ENCODE results near the gene PFKL.

Gene PFKL

DNA sequence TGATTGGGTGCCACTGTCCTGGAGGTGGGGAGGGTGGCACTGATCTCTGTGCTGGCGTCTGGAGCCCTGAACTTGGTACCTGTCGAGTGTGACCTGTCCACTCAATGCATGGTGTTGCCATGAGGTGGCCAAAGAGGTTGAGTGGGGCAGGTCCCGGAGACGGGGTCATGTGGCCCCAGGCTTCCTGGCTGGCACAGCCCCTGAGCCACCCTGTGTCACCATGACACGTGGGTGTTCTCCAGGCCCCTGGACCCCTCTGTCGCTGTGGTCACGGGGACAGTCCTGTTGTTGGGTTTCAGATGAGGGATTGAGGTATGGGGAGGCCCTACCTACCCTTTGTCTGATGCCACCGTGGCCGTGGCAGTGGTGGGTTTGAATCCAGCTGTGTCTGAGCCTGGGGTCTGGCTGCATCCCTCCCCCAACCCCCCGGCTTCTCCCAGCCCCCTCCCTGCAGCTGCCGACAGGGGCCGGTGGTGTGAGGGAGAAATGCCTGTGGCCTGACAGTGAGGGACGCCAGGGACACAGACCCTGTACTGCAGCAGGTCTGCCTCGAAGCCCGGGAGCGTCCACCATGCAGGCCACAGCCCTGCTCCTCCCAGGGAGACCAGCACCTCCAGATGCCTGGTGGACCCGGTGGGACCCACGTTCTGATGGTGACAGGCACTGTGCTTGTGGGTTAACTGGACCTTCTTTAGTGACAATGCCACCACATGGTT is 65.6 kb downstream of the PFKL start:
- no peak for DNase-seq (ENCODE audit: low read depth)

DNA sequence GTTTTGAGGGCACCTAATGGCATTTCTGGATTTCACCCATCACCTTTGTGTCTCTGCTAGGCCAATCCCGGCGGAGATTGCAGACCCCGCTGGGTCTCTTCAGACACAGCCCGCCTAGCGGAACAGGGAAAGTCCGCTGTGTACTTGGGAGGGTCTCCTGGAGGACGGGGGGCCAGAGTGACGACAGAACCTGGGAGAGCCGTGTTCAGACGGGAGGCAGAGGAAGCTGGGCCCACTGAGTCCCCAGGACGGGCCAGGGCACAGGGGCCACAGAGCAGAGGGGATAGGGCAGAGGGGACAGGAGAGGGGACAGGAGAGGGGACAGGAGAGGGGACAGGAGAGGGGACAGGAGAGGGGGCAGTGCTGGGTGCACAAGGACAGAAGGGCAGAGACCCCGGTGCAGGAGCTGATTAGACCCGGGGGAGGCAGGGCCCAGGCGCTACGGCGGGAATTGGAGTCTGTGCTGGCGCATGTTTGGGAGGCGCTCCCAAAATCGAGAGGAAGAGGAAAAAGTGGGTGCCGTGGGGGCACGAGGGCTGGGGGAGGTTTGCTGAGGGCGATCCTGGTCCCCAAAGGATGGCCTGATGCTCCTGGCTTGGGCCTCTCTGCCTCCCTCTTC is 66.2 kb downstream of the PFKL start:
- DNase-seq (ENCODE audit: low read depth) = no peak

DNA sequence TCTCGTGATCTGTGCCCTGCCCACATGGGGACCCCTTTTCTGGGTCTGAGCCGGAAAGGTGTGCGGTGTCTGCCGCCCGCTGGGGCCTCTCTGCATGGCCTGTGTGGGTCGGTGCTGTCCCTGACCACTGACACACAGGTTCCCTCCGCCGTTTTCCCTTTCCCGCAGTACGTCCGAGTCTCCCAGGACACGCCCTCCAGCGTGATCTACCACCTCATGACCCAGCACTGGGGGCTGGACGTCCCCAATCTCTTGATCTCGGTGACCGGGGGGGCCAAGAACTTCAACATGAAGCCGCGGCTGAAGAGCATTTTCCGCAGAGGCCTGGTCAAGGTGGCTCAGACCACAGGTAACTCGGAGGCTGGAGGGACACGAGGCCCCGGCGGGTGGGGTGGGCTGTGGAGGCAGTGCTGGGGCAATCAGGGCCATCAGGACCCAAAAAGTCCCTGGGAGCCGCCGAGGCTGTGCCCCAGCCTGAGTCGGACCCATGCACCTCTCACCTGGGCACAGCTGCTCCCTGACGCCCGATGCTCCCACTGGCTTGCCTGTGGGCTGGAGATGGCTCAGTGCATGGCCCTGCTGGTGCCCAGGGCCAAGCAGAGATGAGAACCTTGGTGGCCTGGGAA is 66.8 kb downstream of the PFKL start:
- no peak for DNase-seq (ENCODE audit: low read depth)

DNA sequence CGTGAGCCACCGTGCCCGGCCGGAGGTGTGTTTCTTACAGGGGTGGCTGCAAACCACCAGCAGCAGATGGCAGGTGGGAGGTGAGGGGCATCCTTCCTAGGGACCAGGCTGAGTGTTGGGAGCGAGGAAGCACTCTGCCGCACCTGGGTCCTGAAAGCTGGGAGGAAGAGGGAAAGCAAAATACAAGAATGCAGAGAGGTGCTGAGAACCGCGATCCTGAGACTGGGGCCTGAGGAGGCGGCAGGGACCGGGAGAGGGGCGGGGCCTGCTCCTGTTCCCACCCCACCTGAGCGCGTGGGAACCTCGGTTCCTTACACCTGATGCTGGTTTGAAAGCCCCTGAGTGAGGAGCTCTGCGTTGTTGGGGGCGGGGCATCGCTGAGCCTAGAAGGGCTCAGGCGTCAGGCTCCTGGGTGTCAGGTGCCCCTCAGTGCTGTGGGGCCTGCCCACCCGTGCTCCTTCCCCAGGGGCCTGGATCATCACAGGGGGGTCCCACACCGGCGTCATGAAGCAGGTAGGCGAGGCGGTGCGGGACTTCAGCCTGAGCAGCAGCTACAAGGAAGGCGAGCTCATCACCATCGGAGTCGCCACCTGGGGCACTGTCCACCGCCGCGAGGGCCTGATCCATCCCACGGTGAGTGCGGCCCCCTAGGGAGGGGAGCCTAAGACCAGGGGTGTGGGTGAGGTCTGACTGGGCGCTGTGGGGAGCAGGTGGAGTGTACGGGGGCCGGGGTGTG is 69.0 kb downstream of the PFKL start:
- DNase-seq (ENCODE audit: low read depth) = no peak

DNA sequence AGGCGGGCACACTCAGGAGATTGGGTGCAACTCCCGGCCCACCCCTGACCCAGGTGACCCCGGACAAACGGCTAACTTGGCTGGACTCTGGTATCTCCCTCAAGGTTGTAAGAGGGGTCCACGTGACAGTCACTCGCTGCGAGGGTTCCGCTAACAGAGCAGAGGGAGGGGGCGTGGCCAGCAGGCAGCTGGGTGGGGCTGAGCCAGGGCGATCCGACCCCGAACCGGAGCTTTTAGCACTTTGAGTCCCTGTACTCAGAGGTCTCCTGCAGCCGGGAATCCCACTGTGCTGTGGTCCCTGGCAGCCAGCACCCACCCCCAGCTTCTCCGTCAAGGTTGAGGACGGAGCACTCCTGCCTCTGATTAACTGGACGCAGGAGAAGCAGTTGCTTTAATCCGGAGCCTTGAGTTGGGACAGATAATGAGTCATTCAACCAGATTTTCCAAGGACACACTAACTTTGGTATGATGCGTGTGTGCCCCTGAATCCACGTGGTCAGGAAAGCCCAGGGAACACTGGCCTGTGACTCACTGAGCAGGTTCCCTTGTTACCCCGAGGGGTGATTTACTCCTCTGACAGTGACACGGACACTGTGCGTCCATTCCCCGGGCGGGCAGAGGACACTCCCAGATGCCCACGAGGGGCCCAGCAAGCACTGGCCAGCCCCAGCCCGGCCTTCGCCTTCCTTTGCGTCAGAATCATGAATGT is 70.3 kb downstream of the PFKL start:
- no peak for DNase-seq (ENCODE audit: low read depth)

DNA sequence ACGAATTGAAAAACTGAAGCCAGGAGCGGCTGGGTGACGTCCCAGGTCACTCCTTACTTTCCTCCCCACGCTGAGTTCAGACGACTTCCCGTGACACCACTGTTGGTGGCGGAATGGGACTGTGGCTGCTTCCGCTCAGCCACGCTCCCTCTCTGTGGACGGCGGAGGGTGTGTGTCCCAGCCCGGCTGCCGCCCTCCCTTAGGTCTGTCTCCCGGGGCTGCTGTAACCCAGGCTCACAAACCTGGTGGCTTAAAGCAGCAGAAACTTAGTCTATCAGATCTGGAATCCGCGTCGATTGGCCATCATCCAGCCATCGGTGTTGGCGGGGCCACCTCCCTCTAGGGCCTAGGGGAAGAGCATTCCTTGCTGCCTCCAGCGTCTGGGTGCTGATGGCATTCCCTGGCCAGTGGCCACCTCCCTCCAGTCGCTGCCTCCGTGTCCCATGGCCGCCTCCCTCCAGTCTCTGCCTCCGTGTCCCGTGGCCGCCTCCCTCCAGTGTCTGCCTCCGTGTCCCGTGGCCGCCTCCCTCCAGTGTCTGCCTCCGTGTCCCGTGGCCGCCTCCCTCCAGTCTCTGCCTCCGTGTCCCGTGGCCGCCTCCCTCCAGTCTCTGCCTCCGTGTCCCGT is 71.0 kb downstream of the PFKL start:
- DNase-seq (ENCODE audit: low read depth) = no peak

DNA sequence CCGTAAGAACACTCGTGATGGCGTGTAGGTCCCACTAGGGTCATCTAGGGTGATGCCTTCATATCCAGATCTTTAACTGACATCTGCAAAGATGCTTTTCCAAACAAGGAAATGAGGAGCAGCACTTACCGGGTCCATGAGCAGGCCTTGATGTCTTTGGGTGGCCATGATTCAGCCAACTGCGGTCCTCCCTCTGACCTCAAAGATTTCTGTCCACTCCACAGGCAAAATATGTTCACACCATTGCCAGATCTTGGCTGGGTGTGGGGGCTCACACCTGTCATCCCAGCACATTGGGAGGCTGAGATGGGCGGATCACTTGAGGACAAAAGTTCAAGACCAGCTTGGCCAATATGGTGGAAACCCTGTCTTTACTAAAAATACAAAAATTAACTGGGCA is 71.7 kb downstream of the PFKL start:
- no peak for DNase-seq (ENCODE audit: low read depth)

DNA sequence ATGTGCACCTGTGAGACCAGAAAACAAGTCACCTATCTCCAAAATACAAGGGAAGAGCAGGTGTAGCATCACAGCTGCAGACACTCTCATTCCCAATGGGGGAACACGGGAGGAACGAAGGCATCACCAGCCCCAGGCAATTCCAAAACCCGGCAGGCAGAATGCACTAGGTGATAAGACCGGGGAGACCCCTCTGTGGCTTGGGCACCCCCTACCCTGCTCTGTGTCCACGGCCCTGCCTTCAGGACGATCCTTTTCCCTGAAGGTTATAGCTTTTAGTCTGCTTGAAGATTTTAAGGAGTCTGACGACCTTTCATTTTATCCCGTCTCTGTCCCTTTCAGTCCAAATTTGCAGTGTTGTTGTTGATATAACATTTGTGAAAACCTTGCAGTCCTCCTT is 72.8 kb downstream of the PFKL start:
- DNase-seq (ENCODE audit: low read depth) = no peak

DNA sequence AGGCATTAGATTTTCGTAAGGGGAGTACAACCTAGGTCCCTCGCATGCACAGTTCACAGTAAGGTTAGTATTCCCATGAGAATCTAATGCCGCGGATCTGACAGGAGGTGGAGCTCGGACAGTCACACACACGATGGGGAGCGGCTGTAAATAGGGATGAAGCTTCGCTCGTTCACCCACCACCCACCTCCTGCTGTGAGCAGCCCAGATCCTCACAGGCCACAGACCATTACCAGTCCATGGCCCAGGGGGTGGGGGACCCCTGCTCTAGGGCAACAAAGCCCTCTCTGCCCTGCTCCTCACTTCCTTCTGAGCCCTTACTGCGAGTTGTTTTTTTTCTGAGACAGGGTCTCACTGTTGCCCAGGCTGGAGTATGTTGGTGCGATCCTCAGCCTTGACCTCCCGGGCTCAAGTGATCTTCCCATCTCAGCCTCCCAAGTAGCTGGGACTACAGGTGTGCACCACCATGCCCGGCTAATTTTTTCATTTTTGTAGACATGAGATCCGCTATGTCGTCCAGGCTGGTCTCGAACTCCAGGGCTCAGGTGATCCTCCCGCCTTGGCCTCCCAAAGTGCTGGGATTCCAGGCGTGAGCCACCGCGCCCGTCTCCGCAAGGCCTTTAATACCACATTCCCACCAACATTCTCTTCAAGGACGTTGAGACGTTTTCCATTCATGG is 74.9 kb downstream of the PFKL start:
- no peak for DNase-seq (ENCODE audit: low read depth)

DNA sequence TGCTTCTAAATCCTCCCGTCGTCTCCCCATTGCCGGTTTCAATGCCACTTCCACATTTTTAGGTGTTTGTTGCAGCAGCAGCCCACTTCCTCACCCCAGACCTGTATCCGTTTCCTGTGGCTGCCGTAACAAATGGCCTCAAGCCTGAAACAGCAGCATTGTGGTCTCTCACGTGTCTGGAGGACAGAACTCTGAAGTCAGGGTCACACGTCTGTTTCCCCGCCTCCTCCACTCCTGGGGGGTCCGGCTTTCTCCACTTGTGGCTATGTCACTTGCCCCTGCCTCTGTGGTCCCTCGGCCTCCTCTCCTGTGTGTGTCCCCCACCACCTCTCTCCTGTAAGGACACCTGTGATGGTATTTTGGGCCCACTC is 75.4 kb downstream of the PFKL start:
- no peak for DNase-seq (ENCODE audit: low read depth)

DNA sequence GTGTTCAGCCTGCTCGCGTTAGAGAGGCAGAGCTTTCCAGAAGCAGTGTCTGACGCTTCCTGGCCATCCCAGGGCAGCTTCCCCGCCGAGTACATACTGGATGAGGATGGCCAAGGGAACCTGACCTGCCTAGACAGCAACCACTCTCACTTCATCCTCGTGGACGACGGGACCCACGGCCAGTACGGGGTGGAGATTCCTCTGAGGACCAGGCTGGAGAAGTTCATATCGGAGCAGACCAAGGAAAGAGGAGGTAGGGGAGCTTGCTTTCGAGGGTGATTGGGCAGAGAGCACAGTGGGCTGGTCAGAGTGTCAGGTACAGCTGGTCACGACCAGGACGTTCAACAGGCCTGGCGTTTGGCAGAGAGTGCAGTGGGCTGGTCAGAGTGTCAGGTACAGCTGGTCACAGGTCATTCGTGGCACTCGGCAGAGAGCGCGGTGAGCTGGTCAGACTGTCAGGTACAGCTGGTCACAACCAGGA is 75.9 kb downstream of the PFKL start:
- DNase-seq (ENCODE audit: low read depth) = no peak

DNA sequence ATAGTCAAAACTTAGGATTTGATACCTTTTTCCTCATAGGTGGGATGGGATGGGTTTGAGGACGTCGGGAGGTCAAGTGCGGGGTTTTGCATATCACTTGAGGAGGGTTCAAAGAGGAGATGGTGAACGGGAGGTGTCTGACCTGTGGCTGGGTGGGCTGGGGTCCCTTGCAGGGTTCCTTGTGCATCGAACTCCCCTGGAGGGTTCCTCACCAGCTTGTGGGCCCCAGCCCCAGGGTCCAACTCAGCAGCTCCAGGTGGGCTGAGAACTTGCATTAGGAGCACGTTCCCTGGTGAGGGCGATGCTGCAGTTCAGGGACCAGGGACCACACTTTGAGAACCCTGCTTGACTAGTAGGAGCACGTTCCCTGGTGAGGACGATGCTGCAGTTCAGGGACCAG is 76.8 kb downstream of the PFKL start:
- no peak for DNase-seq (ENCODE audit: low read depth)
